ENCODE data around the gene GALNT7.
"Not testable (repeated sequence)": the region's sequence is repeated elsewhere in the genome, so short reads cannot be mapped to it uniquely, and the experiment has no call there.

Gene GALNT7

GRCh38 chr4:173200103-173200884 is 31.7 kb downstream of the GALNT7 start:
- DNase-seq, result no peak

GRCh38 chr4:173202395-173202794 is 33.8 kb downstream of the GALNT7 start:
- DNase-seq, result no peak

GRCh38 chr4:173205656-173206055 is 37.0 kb downstream of the GALNT7 start:
- no peak for DNase-seq

DNA sequence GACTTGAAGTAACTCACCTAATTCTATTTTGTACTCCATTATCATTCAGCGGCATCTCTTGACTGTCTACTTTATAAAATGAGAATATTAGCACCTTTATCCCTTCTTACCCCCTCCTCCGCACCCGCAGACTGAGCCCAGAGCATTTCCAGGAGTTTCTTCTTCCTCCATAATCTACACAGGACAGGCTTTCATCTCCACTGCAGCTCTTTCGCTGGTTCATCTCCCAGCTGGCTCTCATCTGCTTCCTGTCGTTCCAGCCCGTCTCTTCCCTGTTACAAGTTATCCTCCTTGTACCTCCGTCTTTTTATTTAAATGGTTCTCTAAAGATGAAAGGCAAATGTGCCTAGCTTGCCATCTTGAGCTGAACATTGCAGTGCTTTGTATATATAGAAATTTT is 39.8 kb downstream of the GALNT7 start:
- no peak for DNase-seq

DNA sequence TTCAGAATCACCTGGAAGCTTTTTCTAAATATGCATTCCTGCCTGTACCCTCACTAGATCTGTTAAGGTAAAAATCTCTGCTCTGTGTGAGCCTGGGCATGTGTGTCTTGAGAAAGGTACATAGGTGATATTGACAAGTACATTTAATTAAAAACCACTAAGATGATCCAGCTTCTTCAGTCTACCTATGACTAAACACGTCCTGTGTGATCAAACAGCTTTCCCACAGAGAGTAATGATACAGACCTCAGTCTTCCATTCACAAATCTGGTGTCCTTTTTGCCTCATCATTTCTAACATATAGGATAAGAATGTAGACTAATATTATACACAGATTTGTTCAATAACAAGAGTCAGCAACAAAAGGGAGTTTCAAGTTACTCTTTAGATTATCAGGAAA is 42.6 kb downstream of the GALNT7 start:
- no peak for DNase-seq

GRCh38 chr4:173211838-173212237 is 43.2 kb downstream of the GALNT7 start:
- DNase-seq, result no peak

GRCh38 chr4:173212379-173212778 is 43.8 kb downstream of the GALNT7 start:
- no peak for DNase-seq

DNA sequence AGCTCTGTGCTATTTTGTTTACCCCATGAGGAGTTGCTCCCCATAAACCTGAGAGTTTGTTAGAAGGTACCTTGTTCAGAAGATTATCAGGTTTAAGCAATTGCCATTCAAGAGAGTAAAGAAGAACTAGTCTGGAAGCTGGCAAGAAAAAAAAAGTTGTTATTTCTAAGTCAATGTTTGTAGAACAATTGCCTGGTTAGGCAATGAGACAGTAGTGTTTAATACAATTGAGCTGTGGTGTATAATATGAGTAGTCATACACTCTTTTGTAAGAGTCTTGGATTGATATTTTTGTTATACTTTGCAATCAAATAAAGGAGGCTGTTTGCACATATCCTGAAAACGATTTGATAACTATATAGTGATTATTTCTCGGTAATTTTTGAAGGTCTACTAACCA is 44.7 kb downstream of the GALNT7 start:
- DNase-seq, result no peak

DNA sequence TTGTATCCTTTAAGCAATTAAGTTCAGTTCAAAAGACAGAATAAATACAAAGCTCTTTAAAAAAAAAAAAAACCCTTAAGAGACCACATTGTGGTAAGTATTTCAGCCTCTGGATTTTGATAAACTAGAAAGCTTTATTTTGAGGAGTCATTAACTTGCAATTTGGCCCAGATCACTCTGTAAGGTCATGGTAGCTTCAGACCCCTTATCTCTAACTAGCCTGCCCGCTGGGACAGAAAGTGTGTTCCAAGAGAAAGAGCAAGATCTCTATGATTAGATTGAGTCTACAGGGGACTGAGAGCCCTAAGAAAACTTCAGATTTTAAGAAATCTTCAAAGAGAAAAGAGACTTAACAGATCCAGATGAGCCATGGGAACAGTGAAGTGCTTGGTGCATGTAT is 45.6 kb downstream of the GALNT7 start:
- no peak for DNase-seq

DNA sequence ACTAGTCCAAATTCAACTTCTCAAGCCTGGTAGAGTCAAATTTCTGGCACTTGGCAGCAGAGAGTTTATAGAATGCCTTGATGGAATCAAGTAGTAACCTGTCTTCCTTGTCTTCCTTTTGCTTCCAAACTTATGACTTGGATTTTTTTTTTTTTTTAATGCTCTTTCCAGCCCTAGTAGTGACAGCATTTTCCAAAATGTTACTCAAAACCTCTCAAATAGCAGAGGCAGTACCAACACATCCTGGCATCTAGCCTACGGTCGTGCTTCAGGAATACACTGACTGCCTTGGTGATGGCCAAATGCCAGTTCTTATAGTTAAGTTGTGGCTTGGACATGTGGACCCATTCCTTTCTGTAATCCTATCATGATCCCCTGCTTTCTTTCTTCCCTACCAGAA is 46.0 kb downstream of the GALNT7 start:
- DNase-seq, result no peak

- DNase-seq, result no peak
These were observed 48.5 kb downstream of the GALNT7 start for GRCh38 chr4:173217075-173217474.

GRCh38 chr4:173217727-173218126 is 49.1 kb downstream of the GALNT7 start:
- no peak for DNase-seq

DNA sequence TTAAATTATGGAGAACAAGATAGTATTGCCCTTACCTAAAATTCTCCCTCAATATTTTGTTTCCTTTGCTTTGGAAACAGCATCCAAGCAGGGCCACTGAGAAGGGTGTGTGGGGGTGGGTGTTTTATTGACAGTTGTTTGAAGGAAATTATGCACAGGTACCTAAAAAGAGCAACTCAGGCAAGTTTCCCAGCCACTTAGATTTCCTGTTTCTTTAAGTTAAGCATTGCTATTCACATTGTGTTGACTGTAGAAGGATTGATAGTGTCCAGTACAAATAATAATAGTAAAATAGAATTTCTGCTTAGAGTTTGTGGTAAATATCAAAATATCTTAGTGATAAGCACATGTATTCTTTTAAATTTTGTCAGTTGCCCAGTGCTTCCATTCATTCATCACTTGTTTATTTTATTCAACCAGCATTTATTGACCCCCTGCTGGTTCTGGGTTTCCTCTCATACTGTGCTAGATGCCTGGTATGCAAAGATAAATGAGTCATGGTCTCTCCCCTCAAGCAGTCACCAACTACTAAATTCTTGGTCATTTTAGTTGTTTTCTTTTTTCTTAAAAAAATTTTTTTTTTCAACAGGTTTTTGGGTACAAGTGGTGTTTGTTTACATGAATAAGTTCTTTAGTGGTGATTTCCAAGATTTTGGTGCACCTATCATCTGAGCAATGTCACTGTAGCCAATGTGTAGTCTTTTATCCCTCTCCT is 50.0 kb downstream of the GALNT7 start:
- DNase-seq, result no peak

GRCh38 chr4:173219126-173219437 is 50.5 kb downstream of the GALNT7 start:
- DNase-seq, result not testable (repeated sequence)

DNA sequence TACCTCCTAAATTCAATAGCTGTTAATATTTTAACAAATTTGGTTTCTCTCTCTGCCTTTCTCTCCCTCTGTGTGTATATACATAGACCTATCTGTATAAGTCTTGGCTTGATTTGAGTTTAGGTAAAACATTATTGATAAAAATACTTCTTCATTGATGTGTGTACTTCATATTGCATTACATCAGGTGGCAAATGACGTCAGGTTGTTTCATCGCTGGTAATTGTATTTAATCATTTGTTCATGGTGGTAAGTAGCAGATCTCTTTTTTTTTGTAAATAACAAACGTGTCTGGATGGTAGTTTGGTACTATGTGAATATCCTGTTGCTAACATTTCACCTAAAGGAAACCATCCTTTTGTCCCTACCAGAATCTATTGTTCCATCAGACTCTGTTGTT is 55.1 kb downstream of the GALNT7 start:
- DNase-seq, result no peak

- DNase-seq, result no peak
These were observed 57.8 kb downstream of the GALNT7 start for GRCh38 chr4:173226401-173226888.

DNA sequence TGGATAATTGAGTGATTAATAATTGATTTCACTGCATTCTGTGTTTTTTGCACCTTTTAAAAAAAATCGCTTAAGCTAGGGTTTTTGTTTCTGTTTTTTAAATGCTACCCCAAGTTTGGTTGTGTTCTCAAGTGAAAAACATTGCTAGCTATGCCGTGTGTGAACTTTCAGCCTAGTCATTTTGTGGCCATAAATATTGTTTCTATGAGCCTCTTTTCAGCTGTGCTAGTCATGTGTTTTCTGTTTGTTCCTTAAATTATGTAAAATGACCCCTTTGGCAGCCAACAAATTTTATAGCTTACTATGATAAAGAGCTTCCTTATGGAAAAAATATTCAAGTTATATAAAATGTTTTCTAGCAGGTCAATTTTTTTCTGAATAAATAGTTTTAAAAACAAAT is 59.1 kb downstream of the GALNT7 start:
- DNase-seq, result no peak

- no peak for DNase-seq
These were observed 61.5 kb downstream of the GALNT7 start for GRCh38 chr4:173230062-173230461.

DNA sequence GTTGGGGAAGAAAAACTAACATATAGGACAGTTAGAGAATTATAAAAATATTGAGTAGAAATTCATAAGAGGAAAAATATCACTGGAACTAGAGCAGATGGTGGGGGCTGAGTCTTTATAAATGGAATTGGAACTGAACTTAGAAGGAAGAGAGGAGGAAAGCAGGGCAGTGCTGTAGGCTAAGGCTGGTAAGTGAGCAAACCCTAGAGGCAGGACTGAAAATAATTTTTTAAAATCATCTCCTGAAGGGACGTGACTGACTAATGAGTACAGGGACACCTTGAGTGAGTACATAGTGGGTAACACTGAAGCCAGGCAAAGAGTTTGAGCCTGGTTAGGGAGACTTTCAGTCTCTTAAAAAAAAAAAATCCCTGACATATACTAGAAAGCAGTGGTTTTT is 63.3 kb downstream of the GALNT7 start:
- no peak for DNase-seq

GRCh38 chr4:173233857-173234256 is 65.2 kb downstream of the GALNT7 start:
- DNase-seq, result no peak

DNA sequence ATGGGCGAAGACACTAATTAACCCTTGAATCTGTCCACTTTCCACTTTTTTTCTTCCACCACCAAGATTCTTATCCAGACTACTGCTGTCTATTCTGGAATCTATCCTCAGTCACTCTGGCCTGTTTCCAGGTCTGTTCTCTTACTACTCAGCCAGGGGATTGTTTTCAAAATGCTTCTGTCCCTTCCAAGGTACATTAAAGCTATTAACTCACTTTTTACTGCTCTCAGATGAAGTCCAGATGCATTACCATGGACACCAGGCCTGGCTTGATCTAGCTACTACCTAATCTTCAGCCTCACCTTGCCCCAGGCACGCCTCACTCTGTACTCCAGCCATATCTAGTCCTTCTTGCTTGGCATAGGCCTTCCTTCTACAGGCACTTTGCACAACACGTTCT is 66.4 kb downstream of the GALNT7 start:
- DNase-seq, result no peak

DNA sequence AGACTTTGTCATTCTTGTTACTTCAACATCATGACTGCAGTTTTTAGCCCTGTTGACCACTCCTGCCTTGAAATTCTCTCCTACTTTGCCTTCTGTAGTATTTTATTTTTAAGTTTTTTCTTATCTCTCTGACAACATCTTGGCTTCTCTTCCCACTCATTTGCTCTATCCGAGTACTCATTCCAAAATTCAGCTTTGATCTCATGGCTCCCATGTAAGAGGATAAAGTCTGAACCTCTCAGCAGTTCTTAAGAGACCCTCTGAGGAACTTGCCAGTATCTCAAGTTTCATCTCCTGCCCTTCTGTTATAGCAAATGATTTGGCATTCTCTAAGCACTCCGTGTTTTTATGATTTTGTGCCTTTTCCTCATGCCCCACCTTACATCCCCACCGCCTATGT is 67.7 kb downstream of the GALNT7 start:
- no peak for DNase-seq

GRCh38 chr4:173237152-173237551 is 68.5 kb downstream of the GALNT7 start:
- DNase-seq, result no peak

DNA sequence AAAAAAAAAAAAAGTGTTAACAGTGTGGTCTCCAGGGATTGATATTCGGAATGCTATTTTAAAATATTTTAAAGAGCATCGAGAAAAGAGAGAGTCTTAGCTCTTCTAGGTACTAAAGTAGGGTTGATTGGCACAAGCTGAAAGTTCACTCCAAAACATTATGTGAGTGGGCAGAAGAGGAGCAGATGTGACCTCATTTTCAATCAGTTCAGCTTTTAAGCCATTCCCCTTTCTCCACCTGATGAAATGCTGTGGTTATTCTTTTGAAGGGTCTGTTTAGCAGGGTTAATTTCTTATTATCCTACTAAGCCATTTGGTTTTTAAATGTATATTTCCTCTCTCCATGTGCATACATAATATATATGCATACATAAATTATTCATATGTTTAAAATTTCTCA is 69.2 kb downstream of the GALNT7 start:
- no peak for DNase-seq

DNA sequence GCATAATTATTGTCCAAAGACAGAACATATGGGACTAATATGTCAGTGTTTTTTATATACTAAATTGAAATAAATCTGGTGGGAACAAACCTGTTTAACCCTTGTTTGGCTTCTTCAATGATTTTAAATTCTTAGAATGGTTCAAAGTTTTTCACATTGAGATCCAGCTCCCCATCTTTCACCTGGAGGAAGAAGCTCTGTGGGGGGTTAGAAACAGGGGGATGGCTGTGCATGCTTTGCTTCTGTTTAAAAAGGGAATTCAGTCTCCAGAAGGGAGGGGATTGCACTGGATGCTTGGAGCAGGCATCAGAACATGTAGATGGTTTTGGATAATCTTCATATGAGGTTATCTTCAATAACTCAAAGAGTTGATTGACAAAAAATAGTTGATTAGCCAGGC is 72.1 kb downstream of the GALNT7 start:
- no peak for DNase-seq
